ENCODE data around the gene RBM33.

The RBM33 gene

DNA sequence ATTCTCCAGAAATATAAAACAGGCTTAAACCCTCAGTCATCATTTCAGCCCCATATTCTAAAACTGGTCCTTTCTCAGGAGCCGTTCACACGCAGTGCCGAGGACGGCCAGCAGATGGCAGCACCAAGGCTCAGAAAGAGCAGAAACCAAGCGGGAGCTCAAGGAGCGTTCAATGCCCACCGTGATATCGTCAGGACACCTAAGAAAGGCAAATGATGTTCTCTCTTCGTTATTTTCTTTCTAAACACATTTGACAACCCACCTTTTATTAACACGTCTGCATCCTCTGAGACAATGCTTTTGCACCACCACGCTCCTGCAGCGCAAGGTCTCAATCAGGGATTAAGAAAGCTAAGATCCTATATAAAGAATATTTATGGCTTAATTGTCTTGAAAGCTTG is 45.7 kb upstream of the RBM33 start:
- no peaks in the 10 kb centered on the region for H3K36me3 ChIP-seq (ENCODE audit: control insufficient read depth in 2 of 2, insufficient read depth in 1 of 2, low read length in 2 of 2)
- H3K4me3 ChIP-seq (ENCODE audit: low read depth, low read length), result no peak overlapping the region
- no peaks in the 10 kb centered on the region for H3K4me1 ChIP-seq (ENCODE audit: control insufficient read depth, insufficient read depth, low read length)
- no peak overlapping the region for H3K27ac ChIP-seq (ENCODE audit: extremely low read depth, low read depth, low read length)
- TF ChIP-seq ZNF2 (tag by site-specific recombination; IDR thresholded peaks at IDR 0.05) (peak; percentile 57; the same call in 1 of the 2 replicates), RBAK (tag by site-specific recombination; IDR thresholded peaks at IDR 0.05) (no peak), ZNF624 (tag by site-specific recombination; IDR thresholded peaks at IDR 0.05) (no peak), ZNF654 (tag by site-specific recombination; IDR thresholded peaks at IDR 0.05; ENCODE audit: low read depth) (peak; percentile 64), ZNF660 (tag by site-specific recombination; IDR thresholded peaks at IDR 0.05) (peak; percentile 29; the same call in 1 of the 2 replicates)
- TF ChIP-seq, protein P1, sequence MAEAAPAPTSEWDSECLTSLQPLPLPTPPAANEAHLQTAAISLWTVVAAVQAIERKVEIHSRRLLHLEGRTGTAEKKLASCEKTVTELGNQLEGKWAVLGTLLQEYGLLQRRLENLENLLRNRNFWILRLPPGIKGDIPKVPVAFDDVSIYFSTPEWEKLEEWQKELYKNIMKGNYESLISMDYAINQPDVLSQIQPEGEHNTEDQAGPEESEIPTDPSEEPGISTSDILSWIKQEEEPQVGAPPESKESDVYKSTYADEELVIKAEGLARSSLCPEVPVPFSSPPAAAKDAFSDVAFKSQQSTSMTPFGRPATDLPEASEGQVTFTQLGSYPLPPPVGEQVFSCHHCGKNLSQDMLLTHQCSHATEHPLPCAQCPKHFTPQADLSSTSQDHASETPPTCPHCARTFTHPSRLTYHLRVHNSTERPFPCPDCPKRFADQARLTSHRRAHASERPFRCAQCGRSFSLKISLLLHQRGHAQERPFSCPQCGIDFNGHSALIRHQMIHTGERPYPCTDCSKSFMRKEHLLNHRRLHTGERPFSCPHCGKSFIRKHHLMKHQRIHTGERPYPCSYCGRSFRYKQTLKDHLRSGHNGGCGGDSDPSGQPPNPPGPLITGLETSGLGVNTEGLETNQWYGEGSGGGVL (tag by site-specific recombination; IDR thresholded peaks at IDR 0.05), result no peak
- TF ChIP-seq, protein P2, sequence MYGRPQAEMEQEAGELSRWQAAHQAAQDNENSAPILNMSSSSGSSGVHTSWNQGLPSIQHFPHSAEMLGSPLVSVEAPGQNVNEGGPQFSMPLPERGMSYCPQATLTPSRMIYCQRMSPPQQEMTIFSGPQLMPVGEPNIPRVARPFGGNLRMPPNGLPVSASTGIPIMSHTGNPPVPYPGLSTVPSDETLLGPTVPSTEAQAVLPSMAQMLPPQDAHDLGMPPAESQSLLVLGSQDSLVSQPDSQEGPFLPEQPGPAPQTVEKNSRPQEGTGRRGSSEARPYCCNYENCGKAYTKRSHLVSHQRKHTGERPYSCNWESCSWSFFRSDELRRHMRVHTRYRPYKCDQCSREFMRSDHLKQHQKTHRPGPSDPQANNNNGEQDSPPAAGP (tag by site-specific recombination; IDR thresholded peaks at IDR 0.05), result 0 out of 2 replicates have a peak, but pooled peaks have one; percentile 30
- TF ChIP-seq, protein P3, sequence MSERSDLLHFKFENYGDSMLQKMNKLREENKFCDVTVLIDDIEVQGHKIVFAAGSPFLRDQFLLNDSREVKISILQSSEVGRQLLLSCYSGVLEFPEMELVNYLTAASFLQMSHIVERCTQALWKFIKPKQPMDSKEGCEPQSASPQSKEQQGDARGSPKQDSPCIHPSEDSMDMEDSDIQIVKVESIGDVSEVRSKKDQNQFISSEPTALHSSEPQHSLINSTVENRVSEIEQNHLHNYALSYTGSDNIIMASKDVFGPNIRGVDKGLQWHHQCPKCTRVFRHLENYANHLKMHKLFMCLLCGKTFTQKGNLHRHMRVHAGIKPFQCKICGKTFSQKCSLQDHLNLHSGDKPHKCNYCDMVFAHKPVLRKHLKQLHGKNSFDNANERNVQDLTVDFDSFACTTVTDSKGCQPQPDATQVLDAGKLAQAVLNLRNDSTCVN (tag by site-specific recombination; optimal IDR thresholded peaks at IDR 0.05), result no peak
- TF ChIP-seq, protein P4, sequence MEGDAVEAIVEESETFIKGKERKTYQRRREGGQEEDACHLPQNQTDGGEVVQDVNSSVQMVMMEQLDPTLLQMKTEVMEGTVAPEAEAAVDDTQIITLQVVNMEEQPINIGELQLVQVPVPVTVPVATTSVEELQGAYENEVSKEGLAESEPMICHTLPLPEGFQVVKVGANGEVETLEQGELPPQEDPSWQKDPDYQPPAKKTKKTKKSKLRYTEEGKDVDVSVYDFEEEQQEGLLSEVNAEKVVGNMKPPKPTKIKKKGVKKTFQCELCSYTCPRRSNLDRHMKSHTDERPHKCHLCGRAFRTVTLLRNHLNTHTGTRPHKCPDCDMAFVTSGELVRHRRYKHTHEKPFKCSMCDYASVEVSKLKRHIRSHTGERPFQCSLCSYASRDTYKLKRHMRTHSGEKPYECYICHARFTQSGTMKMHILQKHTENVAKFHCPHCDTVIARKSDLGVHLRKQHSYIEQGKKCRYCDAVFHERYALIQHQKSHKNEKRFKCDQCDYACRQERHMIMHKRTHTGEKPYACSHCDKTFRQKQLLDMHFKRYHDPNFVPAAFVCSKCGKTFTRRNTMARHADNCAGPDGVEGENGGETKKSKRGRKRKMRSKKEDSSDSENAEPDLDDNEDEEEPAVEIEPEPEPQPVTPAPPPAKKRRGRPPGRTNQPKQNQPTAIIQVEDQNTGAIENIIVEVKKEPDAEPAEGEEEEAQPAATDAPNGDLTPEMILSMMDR (tag by site-specific recombination; IDR thresholded peaks at IDR 0.05), result peak; percentile 72
- CTCF ChIA-PET, result interaction anchor here (0.5 to 4.2 kb wide), 66 partner anchors 9 to 1534 kb away, joined by 3 to 32 read pairs (median 5); no protein-coding TSS in a partner anchor
- no peaks in the 10 kb centered on the region for H3K9me3 ChIP-seq (ENCODE audit: control insufficient read depth, insufficient read depth, low read depth, low read length)
- POLR2A ChIA-PET, result no interaction called here

DNA sequence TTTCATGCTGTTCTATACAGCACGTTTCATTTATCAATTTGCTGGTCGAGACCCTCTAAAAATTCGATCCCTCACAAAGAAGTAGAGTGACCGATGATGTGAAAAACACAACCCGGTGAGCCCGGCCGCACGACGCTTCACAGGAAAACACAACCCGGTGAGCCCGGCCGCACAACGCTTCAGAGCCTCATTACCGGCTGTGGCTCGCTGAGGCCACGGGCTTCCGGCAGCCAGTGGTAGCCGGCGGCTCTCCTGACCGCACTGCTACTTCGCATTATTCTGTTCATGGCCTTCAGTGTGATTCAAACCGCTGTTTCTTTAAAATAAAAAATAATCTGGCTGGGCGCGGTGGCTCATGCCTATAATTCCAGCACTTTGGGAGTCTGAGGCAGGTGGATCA is 42.3 kb upstream of the RBM33 start:
- no peak overlapping the region for H3K27ac ChIP-seq (ENCODE audit: extremely low read depth, low read depth, low read length)
- no peak overlapping the region for H3K4me3 ChIP-seq (ENCODE audit: low read depth, low read length)
- H3K4me1 ChIP-seq (ENCODE audit: control insufficient read depth, insufficient read depth, low read length), result no peaks in the 10 kb centered on the region
- CTCF ChIA-PET, result interaction anchor here (1.5 kb wide), 1 partner anchor 137 kb away, joined by 4 read pairs; no protein-coding TSS in a partner anchor
- POLR2A ChIA-PET, result no interaction called here
- no peaks in the 10 kb centered on the region for H3K9me3 ChIP-seq (ENCODE audit: control insufficient read depth, insufficient read depth, low read depth, low read length)
- no peaks in the 10 kb centered on the region for H3K36me3 ChIP-seq (ENCODE audit: control insufficient read depth in 2 of 2, insufficient read depth in 1 of 2, low read length in 2 of 2)
- TF ChIP-seq, protein P5, sequence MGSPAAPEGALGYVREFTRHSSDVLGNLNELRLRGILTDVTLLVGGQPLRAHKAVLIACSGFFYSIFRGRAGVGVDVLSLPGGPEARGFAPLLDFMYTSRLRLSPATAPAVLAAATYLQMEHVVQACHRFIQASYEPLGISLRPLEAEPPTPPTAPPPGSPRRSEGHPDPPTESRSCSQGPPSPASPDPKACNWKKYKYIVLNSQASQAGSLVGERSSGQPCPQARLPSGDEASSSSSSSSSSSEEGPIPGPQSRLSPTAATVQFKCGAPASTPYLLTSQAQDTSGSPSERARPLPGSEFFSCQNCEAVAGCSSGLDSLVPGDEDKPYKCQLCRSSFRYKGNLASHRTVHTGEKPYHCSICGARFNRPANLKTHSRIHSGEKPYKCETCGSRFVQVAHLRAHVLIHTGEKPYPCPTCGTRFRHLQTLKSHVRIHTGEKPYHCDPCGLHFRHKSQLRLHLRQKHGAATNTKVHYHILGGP (tag by site-specific recombination; IDR thresholded peaks at IDR 0.05), result no peak
- TF ChIP-seq ZNF664 (tag by site-specific recombination; IDR thresholded peaks at IDR 0.05) (no peak), ZNF433 (tag by site-specific recombination; IDR thresholded peaks at IDR 0.05; ENCODE audit: low read depth) (no peak), ZNF114 (tag by site-specific recombination; IDR thresholded peaks at IDR 0.05) (no peak), IKZF3 (tag by site-specific recombination; IDR thresholded peaks at IDR 0.05) (no peak), ZNF677 (tag by site-specific recombination; IDR thresholded peaks at IDR 0.05) (no peak), GLI4 (tag by site-specific recombination; IDR thresholded peaks at IDR 0.05) (no peak)
- TF ChIP-seq, protein P6, sequence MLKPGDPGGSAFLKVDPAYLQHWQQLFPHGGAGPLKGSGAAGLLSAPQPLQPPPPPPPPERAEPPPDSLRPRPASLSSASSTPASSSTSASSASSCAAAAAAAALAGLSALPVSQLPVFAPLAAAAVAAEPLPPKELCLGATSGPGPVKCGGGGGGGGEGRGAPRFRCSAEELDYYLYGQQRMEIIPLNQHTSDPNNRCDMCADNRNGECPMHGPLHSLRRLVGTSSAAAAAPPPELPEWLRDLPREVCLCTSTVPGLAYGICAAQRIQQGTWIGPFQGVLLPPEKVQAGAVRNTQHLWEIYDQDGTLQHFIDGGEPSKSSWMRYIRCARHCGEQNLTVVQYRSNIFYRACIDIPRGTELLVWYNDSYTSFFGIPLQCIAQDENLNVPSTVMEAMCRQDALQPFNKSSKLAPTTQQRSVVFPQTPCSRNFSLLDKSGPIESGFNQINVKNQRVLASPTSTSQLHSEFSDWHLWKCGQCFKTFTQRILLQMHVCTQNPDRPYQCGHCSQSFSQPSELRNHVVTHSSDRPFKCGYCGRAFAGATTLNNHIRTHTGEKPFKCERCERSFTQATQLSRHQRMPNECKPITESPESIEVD (tag by site-specific recombination; IDR thresholded peaks at IDR 0.05), result no peak
